ENCODE results near the gene IQGAP1. TPM values are rescaled to one million over a fixed set of nuclear protein-coding genes. Genes with fewer than 3 reads are reported as not detected.

IQGAP1 gene
- total RNA-seq, 1 donor from 2014 or later, result 61.1 TPM

DNA sequence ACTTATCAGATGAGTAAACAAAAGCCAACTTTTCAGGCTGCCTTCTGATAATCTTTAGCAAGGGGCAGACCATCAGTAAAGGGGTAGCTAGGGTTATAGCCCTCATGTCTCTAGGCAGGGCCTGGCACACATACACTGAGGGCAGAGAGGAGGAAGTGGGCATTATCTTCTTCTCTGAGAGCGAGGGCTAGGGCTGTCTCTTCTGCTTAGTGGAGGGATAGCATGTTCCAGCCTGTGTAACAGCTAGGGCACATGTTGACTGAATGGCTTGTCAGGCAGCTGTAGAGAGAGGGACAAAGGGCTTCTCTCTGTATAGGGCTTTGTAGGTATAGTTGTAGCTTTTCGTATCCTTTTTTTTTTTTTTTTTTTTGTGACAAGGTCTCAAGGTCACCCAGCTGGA is 159.5 kb downstream of the IQGAP1 start:
- Mint-ChIP-seq H3K9me3 (ENCODE audit: unreplicated experiment) (no peaks in the 10 kb centered on the region), H3K4me3 (ENCODE audit: unreplicated experiment) (no peak overlapping the region), H3K27me3 (ENCODE audit: unreplicated experiment) (peaks cover 2% of the 10 kb centered on the region), H3K4me1 (ENCODE audit: low read depth, unreplicated experiment) (peaks cover 12% of the 10 kb centered on the region), H3K27ac (ENCODE audit: unreplicated experiment) (no peak overlapping the region), H3K36me3 (ENCODE audit: unreplicated experiment) (no peaks in the 10 kb centered on the region)
- no peak for DNase-seq
- TF ChIP-seq, protein P1, sequence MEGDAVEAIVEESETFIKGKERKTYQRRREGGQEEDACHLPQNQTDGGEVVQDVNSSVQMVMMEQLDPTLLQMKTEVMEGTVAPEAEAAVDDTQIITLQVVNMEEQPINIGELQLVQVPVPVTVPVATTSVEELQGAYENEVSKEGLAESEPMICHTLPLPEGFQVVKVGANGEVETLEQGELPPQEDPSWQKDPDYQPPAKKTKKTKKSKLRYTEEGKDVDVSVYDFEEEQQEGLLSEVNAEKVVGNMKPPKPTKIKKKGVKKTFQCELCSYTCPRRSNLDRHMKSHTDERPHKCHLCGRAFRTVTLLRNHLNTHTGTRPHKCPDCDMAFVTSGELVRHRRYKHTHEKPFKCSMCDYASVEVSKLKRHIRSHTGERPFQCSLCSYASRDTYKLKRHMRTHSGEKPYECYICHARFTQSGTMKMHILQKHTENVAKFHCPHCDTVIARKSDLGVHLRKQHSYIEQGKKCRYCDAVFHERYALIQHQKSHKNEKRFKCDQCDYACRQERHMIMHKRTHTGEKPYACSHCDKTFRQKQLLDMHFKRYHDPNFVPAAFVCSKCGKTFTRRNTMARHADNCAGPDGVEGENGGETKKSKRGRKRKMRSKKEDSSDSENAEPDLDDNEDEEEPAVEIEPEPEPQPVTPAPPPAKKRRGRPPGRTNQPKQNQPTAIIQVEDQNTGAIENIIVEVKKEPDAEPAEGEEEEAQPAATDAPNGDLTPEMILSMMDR (IDR thresholded peaks at IDR 0.05; ENCODE audit: partially characterized antibody, unreplicated experiment), result no peak

DNA sequence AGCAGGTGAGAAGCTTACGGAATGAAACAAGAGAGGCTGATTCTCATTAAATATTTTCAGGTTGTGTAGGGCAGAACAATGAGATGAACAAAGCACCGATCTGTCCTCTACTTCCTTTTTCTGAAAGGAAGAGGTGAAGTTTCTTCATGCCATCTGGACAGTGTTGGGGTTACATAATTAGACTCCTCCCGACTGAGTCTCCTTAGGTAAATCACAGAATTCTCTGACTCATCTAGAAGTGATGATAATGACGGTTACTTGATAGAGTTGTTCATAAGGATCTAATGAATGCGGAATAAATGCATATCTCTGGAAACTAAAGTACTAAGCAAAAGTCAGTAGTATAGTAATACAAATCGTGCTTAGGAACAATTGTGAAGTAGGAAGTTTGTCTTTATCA is 162.9 kb downstream of the IQGAP1 start:
- H3K27ac Mint-ChIP-seq (ENCODE audit: unreplicated experiment), result no peak overlapping the region
- no peaks in the 10 kb centered on the region for H3K36me3 Mint-ChIP-seq (ENCODE audit: unreplicated experiment)
- peaks cover 3% of the 10 kb centered on the region for H3K27me3 Mint-ChIP-seq (ENCODE audit: unreplicated experiment)
- H3K4me1 Mint-ChIP-seq (ENCODE audit: low read depth, unreplicated experiment), result peaks cover 8% of the 10 kb centered on the region
- H3K4me3 Mint-ChIP-seq (ENCODE audit: unreplicated experiment), result no peak overlapping the region
- H3K9me3 Mint-ChIP-seq (ENCODE audit: unreplicated experiment), result no peaks in the 10 kb centered on the region
- TF ChIP-seq, protein P1 (IDR thresholded peaks at IDR 0.05; ENCODE audit: partially characterized antibody, unreplicated experiment), result no peak
- DNase-seq, result no peak

Other genes starting within 250 kb of the IQGAP1 start
- 31.8 TPM for gene SEMA4B, start 186.9 kb upstream of the IQGAP1 start, total RNA-seq (ENCODE audit: unreplicated experiment)
- 8.0 TPM for gene CIB1, start 154.3 kb upstream of the IQGAP1 start, total RNA-seq (ENCODE audit: unreplicated experiment)
- 7.4 TPM for gene GDPGP1, start 154.0 kb upstream of the IQGAP1 start, total RNA-seq (ENCODE audit: unreplicated experiment)
- not detected for gene TTLL13, start 138.7 kb upstream of the IQGAP1 start, total RNA-seq (ENCODE audit: unreplicated experiment)
- 156 TPM for gene NGRN, start 122.6 kb upstream of the IQGAP1 start, total RNA-seq (ENCODE audit: unreplicated experiment)
- 6.7 TPM for gene ZNF774, start 36.0 kb upstream of the IQGAP1 start, total RNA-seq (ENCODE audit: unreplicated experiment)
- 50.1 TPM for gene CRTC3, start 141.7 kb downstream of the IQGAP1 start, total RNA-seq (ENCODE audit: unreplicated experiment)

All from glutamatergic neuron (in vitro differentiated cells).